A172 (cell line): ENCODE data around the gene COBL. TPM values are rescaled to one million over a fixed set of nuclear protein-coding genes. Genes with fewer than 3 reads are reported as not detected.

Experiments used
- DNase-seq: peaks from one replicate; pipeline ENCODE4 v3.0.0-alpha.2; 2015; ENCODE audit warnings: low spot score
- total RNA-seq: library from RNA; depleted of rRNA; stranded (reverse); fragments of >200 nt; shearing (Covaris generic); gene quantifications from 2 replicates; pipeline ENCODE4 v1.2.3, GENCODE V29; 2014

Gene COBL
- total RNA-seq, 1 experiment from 2014 or later: 1.0 TPM

DNA sequence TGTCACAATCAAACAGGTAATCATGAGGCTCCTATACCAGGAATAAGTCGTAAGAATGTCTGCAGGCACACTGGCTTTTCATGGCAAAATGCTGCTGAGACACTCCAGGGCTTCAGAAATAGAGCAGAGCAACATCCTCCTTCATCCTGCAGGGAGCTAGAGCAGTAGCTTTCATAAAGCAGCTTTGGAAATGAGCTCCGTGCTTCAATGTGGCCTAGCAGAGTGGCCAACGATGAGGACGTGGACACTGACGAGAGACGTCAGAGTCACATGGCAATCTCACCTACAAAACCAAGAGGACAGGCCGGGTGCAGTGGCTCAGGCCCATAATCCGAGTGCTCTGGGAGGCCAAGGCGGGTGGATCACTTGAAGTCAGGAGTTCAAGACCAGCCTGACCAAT is 9.8 kb downstream of the COBL start:
- no peak for DNase-seq

DNA sequence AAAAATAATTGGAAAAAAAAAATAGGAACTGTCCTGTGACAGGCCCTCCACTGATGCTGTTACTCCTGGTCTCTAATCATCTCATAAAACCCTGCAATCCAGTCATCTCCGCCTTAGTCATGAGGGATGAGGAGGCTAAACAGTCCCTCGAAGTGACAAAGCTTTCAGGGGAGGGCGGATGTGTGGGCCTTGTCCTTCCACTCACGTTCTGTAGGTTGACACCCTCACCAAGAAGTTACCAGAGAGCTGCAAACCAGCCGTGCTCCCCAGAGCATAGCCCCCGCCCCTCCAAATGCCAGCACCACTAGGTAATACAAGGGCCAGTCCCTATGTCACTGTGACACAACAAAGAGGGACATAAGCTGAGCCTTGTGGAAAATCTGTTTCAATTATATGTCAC is 11.9 kb downstream of the COBL start:
- DNase-seq: no peak

DNA sequence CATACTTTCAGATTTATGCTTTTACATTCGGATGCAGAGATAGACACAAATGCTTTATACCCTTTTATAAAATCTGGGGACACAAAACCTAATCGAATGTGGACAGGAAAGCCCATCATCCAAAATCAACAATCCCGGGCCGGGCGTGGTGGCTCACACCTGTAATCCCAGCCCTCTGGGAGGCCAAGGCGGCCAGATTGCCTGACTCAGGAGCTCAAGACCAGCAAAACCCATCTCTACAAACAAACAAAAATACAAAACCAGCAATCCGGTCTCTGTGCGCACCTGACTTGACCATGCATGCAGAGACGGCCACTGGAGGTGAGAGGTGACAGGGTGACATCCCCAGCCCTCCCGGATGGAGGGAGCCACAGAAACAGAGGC is 13.5 kb downstream of the COBL start:
- DNase-seq: no peak

DNA sequence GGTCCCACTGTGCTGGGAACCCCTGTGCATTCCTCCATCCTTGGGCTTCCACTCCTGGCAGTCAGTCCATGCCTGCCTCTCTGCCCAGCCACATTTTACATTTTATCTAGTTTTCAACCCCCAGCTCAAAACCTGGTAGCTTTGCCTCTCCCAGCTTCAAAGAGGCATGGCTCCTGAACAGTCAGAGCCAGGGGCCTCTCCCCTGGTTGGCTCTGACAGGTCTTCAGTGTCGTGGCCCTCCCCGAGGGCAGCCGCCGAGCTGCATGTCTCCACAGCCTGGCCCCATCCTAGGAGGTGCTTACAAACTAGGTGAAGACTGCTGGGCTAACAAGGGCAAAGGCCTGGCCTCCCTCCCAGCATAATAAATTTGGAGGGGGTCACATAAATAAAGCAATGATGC is 14.8 kb downstream of the COBL start:
- DNase-seq: no peak

DNA sequence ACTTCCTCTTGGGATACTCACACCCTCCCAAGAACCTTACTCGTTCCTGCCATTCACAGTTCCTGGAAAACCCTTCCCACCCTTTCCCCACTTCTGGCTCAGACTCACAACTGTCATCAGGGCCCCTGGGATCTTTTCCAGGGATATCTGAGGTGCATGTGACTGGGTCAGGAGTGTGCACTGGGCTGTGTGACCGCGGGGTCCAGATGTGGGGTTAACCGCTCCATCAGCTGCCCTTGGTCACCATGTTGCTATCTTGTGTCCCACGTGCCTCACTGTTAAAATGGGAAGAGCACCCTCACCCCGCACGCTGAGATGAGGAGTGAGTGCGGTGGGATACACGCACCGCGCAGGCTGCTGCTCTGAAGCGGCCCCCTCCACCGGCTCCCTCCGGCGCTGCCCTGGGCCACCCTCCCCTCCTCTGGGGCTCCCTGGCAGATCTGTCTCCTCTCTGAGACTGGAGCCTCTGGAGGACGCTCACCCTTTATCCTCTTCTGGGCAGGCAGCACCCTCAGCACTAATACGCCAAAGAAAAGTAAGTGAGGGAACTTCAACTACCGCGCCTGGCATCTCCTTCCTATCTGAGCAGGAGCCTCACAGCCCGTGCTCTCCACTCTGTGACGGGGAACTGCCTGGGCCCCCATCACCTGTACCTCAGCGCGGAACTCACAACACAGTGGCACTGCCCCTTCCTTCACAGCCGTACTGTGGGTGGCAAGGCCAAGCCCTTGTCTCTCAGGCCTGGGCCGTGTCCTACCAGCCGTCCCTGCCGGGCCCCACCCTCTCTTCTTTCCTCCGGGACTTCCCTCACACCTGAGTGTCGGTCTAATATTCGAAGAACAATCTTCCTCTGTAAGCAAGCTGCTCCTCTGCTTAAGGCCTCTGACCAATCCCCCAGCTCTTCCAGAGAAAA is 15.6 kb downstream of the COBL start:
- no peak for DNase-seq

DNA sequence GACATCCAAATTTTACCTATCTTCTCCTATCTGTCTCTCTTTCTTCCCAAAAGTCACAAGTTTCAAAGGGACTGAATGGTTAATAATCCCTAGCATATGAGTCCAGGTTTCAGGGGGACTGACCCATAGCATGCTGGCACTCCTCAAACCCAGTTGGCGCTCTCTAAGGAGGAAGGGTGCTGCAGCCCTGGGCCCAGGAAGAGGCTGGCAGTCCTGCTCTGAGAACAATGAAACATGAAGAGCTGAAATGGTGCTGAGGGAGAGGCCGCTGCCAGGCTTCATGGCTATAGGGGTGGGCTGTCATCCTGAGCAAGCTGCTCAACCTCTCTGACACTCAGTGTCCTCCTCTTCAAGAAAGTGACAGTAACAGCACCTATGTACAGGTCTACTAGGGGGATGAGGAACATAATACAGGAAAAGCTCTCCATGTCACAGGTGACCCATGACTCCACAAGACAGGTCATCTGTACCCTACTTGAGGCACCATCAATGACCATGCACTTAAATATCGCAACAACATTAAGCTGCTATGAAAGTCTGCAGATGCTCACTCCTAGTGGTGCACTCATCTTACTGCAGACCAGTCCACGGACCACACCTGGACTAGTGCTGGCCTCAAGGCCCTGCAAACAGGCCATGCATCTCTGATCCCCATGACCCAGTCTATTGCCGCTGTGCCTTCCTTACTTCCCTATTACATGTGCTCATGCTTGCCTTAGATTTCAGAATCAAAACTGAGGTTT is 17.0 kb downstream of the COBL start:
- DNase-seq: no peak

DNA sequence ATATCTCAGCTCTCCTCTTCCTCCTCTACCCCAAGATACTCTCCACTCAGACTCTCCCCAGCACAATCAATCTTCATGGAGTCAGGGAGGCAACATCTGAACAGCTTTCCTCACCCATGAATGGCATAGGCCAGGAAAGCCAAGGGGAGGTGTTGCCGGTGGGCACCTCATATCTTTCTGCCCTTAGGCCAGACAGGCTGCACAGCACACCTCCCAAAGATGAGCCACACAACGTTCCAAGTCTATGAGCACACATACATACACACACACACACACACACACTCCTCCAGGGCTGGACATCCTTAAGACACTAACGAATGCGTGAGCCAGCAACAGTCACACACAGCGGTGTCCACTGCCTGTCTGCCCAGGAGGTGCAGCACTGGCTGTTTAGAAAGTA is 17.7 kb downstream of the COBL start:
- no peak for DNase-seq

DNA sequence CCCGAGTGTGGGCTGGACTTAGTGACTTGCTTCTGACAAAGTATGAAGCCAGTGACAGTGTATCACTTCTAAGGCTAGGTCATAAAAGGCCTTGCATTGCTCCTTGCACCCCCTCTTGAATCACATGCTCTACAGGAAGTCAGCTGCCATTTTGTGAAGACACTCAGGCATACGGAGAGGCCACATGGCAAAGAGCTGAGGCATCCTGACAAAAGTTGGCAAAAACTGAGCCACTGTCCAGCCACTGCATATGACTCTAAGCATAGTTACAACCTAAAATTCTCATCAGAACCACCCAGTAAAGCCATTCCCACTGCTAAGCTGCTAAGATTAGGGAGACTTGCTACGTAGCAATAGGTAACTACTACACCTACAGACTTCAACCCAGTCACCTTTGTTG is 18.6 kb downstream of the COBL start:
- no peak for DNase-seq

DNA sequence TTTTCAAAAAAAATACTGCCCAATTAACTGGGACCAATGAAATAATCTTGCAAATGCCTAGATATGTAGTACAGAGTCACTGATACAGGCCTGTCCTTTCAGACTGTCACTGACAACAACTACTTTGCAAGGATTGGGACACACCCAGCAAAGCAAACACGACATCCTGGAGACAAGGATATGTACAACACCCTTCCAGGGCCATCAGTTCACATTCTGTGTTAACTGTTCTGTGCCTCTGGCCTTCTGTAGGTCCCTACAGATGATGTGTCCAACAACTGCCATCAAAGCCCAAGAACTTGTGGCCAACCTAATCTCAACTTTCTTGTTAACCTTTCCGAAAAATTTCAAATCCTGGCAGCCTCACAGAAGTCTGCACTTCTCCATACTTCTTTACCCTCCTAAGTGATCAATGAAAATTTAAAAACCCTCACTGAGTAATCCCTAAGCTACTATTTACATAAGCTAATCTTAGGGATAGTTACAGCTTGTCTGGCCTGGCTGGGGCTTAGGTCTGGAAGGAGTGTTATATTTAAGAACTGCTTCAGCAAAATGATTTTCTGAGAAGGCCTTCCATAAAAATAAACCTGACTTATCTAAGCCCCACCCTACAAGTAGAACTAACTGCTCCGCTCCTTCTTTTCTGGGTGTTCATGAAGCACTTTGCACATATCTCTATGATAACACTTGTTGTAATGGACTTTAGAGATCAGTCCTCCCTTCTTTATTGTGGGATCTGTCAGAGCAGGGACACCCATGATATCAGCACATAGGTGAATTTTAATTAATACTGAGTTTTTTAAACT is 21.0 kb downstream of the COBL start:
- no peak for DNase-seq

DNA sequence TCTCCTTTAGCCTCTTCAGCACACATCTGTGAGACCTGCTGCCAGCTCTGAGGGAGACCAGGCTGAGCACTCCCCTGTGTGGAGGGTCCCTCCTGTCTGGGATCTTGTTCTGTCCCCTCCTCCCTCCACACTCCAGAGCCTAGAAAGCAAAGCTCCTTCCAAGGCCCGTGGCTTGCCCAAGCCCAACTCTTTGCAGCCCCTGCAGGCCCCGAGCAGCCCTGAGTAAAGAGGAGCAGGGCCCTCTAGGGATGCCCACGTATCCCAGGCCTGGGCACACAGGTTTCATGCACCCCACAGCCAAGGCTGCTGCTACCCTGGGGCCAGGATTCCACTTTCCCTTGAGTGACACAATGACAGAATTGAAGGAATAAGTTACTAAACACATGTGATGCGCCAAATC is 24.0 kb downstream of the COBL start:
- no peak for DNase-seq

DNA sequence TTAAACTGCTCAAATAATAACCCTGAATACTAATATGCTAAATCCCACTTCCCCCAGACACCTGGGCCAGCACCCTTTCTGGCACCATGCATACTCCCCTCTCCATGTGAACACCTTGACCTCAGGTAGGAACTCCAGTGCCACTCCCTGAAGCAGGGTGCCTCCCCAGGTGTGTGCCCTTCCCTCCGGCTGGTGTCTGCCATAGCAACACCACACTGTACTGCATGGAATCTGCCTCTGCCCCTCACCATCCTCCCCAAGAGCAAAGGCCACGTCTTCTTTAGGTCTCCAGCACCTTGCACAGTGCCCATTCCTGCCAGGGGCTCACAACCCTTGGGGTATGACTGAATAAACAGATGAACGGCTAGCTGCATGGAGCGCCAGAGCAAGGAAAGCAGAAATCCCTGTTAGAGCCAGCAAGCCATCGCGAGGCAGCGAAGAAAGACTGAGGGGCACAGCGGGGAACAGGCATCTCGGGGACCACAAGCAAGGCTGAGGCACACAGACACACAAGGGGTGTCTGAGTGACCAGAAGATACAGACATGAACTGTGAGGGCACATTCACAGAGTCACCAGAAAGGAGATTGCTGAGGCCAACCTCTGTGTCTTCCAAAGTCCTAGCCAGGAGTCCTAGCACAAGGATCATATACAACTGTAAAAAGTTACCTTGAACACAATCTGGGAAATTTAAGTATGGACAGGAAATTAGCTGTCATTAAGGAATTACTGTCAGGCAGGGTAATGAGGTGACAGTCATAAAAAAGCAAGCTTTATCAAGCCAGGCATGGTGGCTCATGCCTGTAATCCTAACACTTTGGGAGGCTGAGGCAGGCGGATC is 25.7 kb downstream of the COBL start:
- DNase-seq: no peak

DNA sequence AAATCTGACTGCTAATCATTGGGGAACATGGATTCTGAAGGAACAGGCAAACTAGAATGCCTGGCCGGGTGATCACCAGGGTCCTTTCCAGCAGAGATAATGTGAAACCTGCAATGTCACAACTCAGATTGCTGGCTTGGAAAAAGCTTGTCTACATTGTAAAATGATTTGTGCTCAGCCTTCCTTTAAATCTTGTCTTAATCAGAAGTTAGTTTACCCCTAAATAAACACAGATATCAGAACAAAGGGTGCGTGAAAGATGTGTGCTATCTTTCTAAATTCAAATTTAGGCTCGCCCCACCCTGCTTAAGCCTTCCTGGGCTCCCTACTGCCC is 26.3 kb downstream of the COBL start:
- DNase-seq: no peak

DNA sequence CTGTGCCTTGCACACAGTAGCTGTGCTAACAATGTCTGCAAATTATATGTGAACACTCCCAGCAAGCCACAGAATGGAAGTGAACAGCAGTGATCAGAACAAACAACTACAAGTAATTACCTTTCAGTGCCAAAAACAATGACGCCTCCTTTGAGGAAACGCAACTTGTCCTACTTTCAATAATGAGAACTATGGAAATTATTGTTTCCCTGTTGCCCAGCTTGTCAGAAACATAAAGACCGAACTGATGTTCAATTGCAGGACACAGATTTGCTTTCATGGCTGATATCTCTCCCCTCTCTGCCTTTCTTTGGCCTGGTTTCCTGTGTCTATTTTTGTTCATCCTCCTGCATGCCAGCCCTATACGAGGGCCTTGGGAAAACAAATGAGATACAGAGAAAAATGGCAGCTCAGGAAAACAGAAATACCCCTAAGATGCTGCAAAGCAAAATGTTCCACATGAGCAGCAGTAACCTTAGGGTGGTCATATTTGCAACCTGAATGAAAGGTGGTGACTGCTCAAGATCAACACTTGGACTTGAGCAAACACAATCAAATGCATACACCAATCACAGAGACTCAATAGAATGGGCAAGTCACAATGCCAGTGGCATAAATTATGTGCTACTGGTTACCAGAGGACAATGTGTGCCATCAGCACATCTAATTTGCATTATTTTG is 26.8 kb downstream of the COBL start:
- no peak for DNase-seq

DNA sequence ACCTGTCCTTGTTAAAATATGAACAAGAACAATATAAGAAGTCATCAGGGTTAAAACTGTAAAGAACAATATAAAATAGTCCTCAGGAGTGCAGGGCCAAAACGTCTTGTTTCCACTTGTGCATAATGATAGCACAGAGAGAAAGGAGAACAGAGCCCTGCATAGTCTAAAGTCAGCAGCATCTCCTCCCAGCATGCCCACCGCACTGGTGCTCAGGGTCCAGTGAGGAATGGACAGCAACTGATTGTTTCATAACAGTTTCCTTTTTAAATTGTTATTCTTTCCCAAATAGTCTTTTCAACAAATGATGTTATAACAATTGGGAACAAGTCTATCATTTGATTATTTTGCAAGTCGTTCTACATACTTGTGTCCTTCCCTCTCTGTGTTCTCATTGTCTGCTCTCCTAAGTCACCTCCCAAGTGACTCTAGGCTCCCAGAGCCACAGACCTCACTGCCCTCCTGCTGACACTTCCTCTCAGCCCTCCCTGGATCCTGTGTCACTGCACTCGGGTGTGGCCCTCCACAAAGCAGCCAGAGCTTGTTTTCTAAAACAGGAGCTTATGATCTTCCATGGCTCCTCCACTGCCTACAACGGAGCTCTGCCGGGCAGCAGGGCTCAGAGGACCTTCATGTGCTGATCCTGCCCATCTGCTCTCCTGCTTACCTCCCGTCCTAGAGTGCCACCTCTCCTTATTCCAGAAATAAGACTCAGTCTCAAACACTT is 27.6 kb downstream of the COBL start:
- DNase-seq: no peak

DNA sequence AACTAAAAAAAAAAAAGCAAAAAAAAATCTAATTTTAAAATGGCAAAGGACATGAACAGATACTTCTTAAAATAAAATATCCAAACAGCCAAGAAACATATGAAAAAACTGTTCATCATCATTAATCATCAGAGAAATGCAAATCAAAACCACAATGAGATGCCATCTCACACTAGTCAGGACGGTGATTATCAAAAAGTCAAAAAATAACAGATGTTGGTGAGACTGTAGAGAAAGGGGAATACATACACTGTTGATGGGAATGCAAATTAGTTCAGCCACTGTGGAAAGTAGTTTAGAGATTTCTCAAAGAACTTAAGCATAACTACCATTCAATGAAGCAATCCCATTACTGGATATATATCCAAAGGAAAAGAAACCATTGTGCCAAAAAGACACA is 30.2 kb downstream of the COBL start:
- DNase-seq: no peak

DNA sequence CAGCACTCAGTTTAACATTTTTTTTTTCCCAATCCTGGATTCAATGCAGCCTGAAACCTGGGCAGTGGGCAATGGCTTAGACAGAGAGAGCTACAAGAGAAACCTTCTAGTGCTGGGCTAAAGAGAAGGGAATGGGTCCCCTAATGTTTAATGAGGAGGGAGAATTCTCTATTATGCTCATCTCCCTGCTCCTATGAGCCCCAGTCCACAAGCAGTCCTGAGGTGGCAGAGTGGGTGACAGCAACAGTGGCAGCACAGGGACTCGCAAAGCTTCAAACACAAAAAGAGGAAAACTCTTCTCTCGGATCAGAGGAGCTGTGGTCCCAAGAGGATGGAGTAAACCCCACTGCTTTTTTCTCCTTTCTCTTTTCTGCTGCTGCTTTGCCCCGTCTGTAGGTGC is 36.5 kb downstream of the COBL start:
- no peak for DNase-seq

DNA sequence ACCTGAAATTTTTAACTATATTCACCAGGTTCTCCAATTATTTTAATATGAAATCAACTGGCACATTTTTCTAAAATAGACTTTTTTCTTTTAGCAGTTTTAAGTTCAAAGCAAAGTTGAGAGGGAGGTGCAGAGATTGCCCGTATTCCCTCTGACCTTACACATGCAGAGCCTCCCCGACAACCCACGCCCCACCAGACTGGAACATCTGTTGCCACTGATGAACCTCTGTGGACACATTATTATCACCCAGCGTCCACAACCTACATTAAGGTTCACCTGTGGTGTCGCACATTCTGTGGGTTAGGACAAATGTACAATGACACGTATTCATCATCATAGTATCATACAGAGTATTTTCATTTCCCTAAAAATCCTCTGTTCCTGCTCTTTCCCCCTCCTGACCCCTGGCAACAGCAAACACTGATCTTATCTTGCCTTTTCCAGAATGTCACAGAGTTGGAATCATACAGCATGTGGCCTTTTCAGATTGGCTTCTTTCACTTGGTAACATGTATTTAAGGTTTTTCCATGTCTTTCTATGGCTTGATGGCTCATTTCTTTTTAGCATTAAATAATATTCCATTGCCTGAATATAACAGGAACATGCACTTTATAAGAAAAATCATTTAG is 37.1 kb downstream of the COBL start:
- DNase-seq: no peak

DNA sequence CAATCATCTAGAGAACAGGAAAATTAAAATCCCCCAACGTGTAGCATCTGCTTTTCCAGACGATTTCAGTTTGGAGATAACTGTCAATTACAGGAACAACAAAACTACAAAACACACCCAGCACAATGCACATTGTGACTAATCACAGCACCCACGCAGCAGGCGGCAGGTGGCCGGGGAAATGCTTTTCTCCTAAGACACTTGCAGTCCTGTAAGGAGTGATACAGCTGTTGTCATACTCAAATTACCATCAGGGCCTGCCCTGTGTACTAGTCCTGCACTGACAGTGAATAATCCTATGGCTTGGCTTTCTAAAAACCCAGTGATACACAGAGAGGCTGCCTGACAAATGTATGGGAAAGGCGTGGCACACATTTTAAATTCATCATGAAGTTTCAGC is 37.8 kb downstream of the COBL start:
- no peak for DNase-seq

DNA sequence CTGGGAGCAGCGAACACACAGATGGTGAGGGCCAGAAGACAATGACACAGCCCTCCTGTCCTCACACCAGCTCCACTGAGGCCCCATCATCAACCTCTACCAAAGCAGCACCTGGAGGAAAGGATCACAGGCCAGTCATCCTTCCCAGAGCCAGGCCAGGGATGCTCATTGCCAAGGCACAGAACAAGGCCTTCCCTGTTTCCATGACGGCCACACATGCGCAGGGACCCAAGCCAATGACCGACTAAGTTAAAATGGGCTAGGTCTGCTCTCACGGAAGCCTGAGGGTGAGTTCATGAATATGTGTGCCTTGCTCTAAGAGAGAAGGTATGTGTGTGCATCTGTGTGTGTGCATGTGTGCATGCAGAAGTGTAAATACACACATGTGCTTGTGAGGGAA is 39.6 kb downstream of the COBL start:
- no peak for DNase-seq

DNA sequence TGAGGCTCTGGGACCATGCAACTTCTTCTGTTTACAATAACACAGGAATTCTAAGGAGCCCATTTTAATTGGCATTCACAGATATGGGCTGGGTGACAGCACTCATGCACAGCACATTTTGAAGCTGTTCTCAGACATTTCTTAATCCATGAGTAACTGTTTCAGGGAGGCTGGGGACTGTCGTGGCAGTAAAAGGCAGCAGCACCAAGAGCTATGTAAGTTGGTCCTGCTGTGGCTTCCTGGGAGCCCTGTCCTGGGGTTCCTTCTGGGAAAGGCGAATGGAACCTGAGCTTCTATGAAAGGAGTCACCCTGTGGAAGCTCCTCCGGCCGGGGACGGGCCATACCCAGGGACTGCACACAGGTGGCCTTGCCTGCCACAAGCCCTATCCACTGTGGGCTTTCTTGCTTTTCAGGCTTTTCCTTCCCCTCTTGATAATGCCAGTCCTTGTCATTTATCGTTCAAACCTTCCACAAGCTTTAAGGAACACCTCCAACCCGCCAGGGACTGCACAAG is 40.5 kb downstream of the COBL start:
- no peak for DNase-seq
